Mesothelial cell of epicardium (in vitro differentiated cells): ENCODE measurements around the gene SCAI. TPM values are rescaled to one million over a fixed set of nuclear protein-coding genes. Genes with fewer than 3 reads are reported as not detected.
"Not testable (repeated sequence)": the region's sequence is repeated elsewhere in the genome, so short reads cannot be mapped to it uniquely, and the experiment has no call there.

Source experiments
- DNase-seq, 2 experiments: peaks; one replicate each; pipeline ENCODE4 v3.0.0; 2021; ENCODE audit warnings: low spot score in 2 of 2; ENCODE audit not compliant: unreplicated experiment in 2 of 2
- H3K27ac Mint-ChIP-seq: 2 replicates; pipeline ENCODE4 v1.8.0; 2021; ENCODE audit warnings: mixed read lengths
- H3K27me3 Mint-ChIP-seq: 2 replicates; pipeline ENCODE4 v1.8.0; 2021; ENCODE audit warnings: low read depth, mixed read lengths
- H3K36me3 Mint-ChIP-seq: 2 replicates; pipeline ENCODE4 v1.8.0; 2021; ENCODE audit warnings: mixed read lengths
- H3K4me1 Mint-ChIP-seq: 2 replicates; pipeline ENCODE4 v1.8.0; 2021; ENCODE audit warnings: mixed read lengths
- H3K4me3 Mint-ChIP-seq: 2 replicates; pipeline ENCODE4 v1.8.0; 2021; ENCODE audit warnings: mild to moderate bottlenecking, moderate library complexity, mixed read lengths
- H3K9me3 Mint-ChIP-seq: 2 replicates; pipeline ENCODE4 v1.8.0; 2021; ENCODE audit warnings: mixed read lengths
- total RNA-seq: library from RNA; stranded (reverse); gene quantifications from 3 replicates; pipeline ENCODE4 v1.2.1, GENCODE V29; 2021
- TF ChIP-seq, protein P1 (sequence below): fragments of 200-600 bp; sonication (generic); IDR thresholded peaks from one replicate; pipeline ENCODE4 v1.5.0; 2021; ENCODE audit warnings: antibody characterized with exemption; ENCODE audit not compliant: unreplicated experiment

Gene SCAI
- total RNA-seq, 1 donor from 2014 or later, result 22.7 TPM

DNA sequence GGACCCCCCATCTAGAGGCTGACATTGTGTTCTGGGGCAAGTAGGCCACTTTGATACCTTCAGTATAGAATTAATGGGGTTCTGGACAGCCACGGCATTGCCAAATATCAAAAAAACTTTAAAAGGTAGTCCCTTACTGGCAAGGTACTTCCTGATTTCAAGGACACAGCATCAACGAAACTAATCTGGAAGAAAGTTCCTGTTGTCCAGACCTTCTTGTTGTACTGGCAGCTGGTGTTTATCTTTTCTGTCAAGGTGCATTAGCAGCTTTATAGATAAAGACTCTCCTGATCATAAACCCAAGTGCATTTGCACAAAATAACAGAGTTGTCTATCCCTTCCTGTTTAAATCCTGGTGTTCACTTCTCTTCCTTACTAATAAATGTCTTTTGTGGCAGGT is 178.7 kb downstream of the SCAI start:
- Mint-ChIP-seq H3K27me3 (no peaks in the 10 kb centered on the region), H3K4me1 (peaks cover 2% of the 10 kb centered on the region), H3K36me3 (peaks cover 15% of the 10 kb centered on the region), H3K9me3 (peaks cover 4% of the 10 kb centered on the region), H3K4me3 (no peak overlapping the region), H3K27ac (peak overlapping the region; percentile 10)
- TF ChIP-seq, protein P1, sequence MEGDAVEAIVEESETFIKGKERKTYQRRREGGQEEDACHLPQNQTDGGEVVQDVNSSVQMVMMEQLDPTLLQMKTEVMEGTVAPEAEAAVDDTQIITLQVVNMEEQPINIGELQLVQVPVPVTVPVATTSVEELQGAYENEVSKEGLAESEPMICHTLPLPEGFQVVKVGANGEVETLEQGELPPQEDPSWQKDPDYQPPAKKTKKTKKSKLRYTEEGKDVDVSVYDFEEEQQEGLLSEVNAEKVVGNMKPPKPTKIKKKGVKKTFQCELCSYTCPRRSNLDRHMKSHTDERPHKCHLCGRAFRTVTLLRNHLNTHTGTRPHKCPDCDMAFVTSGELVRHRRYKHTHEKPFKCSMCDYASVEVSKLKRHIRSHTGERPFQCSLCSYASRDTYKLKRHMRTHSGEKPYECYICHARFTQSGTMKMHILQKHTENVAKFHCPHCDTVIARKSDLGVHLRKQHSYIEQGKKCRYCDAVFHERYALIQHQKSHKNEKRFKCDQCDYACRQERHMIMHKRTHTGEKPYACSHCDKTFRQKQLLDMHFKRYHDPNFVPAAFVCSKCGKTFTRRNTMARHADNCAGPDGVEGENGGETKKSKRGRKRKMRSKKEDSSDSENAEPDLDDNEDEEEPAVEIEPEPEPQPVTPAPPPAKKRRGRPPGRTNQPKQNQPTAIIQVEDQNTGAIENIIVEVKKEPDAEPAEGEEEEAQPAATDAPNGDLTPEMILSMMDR, result no peak
- no peak for DNase-seq

DNA sequence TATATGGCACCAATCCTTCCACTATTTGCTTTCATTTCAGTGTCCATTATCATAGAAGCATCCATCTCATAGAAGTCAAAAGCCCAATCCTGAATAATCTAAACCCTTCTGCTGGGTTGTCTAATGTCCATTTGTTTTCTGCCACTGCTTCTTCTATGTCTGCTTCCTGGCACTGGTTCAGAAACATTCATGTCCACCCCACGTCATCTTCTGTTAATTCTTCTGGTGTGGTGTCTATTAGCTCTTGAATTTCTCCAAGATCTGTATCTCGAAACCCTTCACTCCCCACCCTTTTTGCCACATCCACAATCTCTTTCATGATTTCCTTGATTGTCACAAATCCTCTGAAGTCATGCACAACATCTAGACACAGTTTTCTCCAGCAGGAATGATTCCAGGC is 179.3 kb downstream of the SCAI start:
- TF ChIP-seq, protein P1, result no peak
- Mint-ChIP-seq H3K4me1 (peaks cover 2% of the 10 kb centered on the region), H3K9me3 (peaks cover 4% of the 10 kb centered on the region), H3K4me3 (no peak overlapping the region), H3K36me3 (peaks cover 16% of the 10 kb centered on the region), H3K27ac (no peak overlapping the region), H3K27me3 (no peaks in the 10 kb centered on the region)
- no peak for DNase-seq

DNA sequence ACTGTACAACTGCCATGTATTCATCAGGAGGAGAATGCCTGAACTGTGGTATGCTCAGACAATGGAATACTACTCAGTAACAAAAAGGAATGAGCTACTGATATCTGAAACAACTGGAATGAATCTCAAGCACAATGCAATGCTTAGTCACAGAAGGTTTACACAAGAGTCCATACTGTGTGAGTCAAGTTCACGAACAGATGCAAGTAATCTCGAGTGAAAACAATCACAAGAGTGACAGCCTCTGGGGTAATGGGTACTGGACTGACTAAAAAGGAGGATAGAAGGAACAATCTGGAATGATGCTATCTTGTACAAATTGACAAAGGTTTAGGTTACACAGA is 182.9 kb downstream of the SCAI start:
- Mint-ChIP-seq H3K36me3 (peaks cover 13% of the 10 kb centered on the region), H3K4me1 (peaks cover 2% of the 10 kb centered on the region), H3K4me3 (no peak overlapping the region), H3K27me3 (no peaks in the 10 kb centered on the region), H3K9me3 (peaks cover 4% of the 10 kb centered on the region), H3K27ac (no peak overlapping the region)
- TF ChIP-seq, protein P1, result no peak
- DNase-seq, result no peak

DNA sequence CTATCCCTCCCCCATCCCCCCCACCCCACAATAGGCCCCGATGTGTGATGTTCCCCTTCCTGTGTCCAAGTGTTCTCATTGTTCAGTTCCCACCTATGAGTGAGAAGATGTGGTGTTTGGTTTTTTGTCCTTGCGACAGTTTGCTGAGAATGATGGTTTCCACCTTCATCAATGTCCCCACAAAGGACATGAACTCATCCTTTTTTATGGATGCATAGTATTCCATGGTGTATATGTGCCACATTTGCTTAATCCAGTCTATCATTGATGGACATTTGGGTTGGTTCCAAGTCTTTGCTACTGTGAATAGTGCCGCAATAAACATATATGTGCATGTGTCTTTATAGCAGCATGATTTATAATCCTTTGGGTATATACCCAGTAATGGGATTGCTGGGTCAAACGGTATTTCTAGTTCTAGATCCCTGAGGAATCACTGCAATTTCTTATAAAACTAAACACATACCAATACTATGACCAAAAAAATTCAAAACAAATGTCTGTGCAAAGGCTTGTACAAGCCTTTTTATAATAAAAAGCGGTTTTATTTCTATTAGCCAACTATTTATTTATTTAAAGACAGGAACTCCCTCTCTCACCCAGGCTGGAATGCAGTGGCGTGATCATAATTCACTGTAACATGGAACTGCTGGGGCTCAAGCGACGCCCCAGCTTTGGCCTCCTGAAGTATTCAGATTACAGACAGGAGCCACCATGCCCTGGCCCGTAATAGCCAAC is 183.5 kb downstream of the SCAI start:
- H3K27me3 Mint-ChIP-seq, H3K4me1 Mint-ChIP-seq, DNase-seq, H3K4me3 Mint-ChIP-seq, H3K27ac Mint-ChIP-seq, H3K9me3 Mint-ChIP-seq: not testable (repeated sequence)
- peaks cover 13% of the 10 kb centered on the region for H3K36me3 Mint-ChIP-seq

DNA sequence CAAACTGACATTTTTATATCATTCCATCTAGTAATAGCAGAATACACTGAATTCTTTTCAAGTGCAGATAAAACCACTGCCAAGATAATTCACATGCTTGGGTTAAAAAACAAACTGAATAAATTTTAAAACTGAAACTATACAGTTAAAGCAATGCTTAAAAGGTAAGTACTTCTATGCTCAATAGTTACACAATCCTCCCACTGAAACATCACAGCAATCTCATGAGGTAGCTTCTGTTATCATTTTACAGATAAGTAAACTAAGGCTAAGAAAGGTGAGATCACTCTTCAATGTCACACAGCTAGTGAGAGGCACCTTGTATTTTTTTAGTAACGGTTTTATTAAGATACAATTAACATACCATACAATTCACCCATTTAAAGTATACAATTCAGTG is 189.1 kb downstream of the SCAI start:
- Mint-ChIP-seq H3K36me3 (peaks cover 12% of the 10 kb centered on the region), H3K27ac (no peak overlapping the region), H3K9me3 (no peaks in the 10 kb centered on the region), H3K27me3 (no peaks in the 10 kb centered on the region), H3K4me3 (no peak overlapping the region), H3K4me1 (no peaks in the 10 kb centered on the region)
- TF ChIP-seq, protein P1, result no peak
- no peak for DNase-seq

DNA sequence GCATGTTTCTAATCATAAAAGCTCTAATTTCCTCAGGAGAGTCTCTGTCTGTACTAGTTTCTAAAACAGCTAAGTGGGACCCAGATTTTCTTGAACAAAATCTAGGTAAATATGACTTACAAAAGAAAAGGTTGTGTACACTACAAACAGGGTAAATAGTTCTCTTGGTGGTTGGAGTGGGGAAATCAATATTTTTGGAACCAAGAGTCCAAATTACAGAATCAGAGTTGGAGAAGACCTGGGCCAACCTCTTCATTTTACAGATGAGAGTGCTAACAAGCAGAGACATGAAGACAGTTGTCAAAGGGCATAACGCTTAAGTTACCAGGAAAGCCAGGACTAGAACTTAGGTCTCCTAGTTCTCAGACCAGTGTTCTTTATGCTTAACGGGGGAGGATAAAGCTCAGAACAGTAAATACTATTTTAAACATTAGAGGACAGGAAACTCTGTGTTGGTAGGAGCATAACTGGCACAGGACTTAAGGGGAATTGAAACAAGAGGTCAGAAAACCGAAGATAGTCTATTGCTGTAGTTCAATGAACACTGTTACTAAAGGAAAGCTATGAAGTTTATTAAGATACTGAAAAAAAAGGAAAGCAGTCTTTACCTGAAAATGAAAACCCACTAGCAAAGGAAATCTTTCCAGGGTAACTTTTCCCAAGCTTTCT is 193.1 kb downstream of the SCAI start:
- Mint-ChIP-seq H3K27me3 (no peaks in the 10 kb centered on the region), H3K9me3 (no peaks in the 10 kb centered on the region), H3K27ac (no peak overlapping the region), H3K36me3 (peaks cover 10% of the 10 kb centered on the region), H3K4me1 (no peaks in the 10 kb centered on the region), H3K4me3 (no peak overlapping the region)
- no peak for DNase-seq
- TF ChIP-seq, protein P1, result no peak
